ENCODE results near the gene C1orf115. TPM values are rescaled to one million over a fixed set of nuclear protein-coding genes. Genes with fewer than 3 reads are reported as not detected.

The C1orf115 gene
- total RNA-seq, 1 donor from 2014 or later, result 1.7 TPM

- DNase-seq (ENCODE audit: low spot score in 2 of 2, unreplicated experiment in 2 of 2), result no peak
- TF ChIP-seq, protein P1, sequence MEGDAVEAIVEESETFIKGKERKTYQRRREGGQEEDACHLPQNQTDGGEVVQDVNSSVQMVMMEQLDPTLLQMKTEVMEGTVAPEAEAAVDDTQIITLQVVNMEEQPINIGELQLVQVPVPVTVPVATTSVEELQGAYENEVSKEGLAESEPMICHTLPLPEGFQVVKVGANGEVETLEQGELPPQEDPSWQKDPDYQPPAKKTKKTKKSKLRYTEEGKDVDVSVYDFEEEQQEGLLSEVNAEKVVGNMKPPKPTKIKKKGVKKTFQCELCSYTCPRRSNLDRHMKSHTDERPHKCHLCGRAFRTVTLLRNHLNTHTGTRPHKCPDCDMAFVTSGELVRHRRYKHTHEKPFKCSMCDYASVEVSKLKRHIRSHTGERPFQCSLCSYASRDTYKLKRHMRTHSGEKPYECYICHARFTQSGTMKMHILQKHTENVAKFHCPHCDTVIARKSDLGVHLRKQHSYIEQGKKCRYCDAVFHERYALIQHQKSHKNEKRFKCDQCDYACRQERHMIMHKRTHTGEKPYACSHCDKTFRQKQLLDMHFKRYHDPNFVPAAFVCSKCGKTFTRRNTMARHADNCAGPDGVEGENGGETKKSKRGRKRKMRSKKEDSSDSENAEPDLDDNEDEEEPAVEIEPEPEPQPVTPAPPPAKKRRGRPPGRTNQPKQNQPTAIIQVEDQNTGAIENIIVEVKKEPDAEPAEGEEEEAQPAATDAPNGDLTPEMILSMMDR (IDR thresholded peaks at IDR 0.05; ENCODE audit: unreplicated experiment), result no peak
- Mint-ChIP-seq H3K36me3 (no peaks in the 10 kb centered on the region), H3K27ac (no peak overlapping the region), H3K9me3 (no peaks in the 10 kb centered on the region), H3K4me1 (no peaks in the 10 kb centered on the region), H3K4me3 (no peak overlapping the region), H3K27me3 (ENCODE audit: low read depth) (no peaks in the 10 kb centered on the region)
Observed at GRCh38 chr1:220706480-220706879, 16.3 kb downstream of the C1orf115 start.

DNA sequence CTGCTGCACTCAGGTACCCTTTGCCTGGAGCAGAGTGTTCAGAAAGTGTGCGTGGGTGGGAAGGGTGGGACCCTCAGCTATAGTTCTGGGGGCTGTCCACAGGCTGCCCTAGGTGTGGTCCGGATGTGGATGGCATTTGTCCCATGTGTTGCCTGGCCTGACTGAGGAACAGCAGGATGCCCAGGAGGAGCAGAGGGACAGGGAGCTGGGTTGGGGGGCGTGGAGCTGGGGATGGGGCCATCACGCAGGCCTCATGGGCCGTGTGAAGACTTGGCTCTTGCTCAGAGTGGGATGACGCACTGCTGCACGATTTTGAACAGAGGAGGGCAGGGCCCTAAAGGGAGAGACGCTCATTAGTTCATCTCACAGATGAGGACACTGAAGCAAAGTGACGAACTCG is 17.0 kb downstream of the C1orf115 start:
- TF ChIP-seq, protein P1 (IDR thresholded peaks at IDR 0.05; ENCODE audit: unreplicated experiment), result no peak
- Mint-ChIP-seq H3K27me3 (ENCODE audit: low read depth) (no peaks in the 10 kb centered on the region), H3K27ac (no peak overlapping the region), H3K4me3 (no peak overlapping the region), H3K36me3 (no peaks in the 10 kb centered on the region), H3K9me3 (no peaks in the 10 kb centered on the region), H3K4me1 (no peaks in the 10 kb centered on the region)
- no peak for DNase-seq (ENCODE audit: low spot score in 2 of 2, unreplicated experiment in 2 of 2)

DNA sequence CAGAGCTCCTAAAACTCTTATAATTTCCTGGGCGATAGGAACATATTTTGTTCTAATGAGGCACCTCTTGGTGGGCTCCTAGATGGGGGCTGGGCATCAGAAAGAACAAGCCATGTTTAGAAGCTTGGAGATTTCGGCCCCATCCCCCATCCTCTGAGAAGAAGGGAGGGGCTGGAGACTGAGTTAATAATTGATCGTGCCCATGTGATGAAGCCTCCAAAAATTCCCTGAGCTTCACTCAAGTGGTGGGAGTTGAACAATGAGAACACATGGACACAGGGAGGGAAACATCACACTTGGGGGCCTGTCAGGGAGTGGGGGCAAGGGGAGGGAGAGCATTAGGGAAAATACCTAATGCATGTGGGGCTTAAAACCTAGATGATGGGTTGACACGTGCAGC is 18.1 kb downstream of the C1orf115 start:
- no peak for DNase-seq (ENCODE audit: low spot score in 2 of 2, unreplicated experiment in 2 of 2)
- Mint-ChIP-seq H3K4me3 (no peak overlapping the region), H3K9me3 (no peaks in the 10 kb centered on the region), H3K36me3 (no peaks in the 10 kb centered on the region), H3K27me3 (ENCODE audit: low read depth) (no peaks in the 10 kb centered on the region), H3K27ac (no peak overlapping the region), H3K4me1 (no peaks in the 10 kb centered on the region)
- TF ChIP-seq, protein P1 (IDR thresholded peaks at IDR 0.05; ENCODE audit: unreplicated experiment), result no peak

GRCh38 chr1:220708936-220709801 is 19.0 kb downstream of the C1orf115 start:
- Mint-ChIP-seq H3K27me3 (ENCODE audit: low read depth) (no peaks in the 10 kb centered on the region), H3K4me1 (no peaks in the 10 kb centered on the region)

DNA sequence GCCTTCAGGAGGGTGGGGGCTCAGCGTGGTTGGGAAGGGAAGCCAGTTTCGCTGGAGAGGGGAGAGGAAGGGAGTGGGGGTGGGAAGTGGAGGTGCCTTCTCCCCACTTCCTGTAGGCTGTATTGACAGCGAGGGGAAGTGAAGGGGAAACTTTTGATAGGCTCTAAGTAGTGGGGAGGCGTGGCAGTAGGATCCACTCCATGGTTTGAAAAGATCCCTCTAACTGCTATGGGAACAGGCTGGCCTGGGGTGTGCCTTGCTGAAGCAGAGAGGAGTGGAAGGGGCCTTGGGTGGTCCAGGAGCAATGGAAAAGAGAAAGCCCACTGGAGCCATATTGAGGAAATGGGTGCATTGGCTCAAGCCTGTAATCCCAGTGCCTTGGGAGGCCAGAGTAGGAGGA is 20.2 kb downstream of the C1orf115 start:
- TF ChIP-seq, protein P1 (IDR thresholded peaks at IDR 0.05; ENCODE audit: unreplicated experiment), result no peak
- H3K27me3 Mint-ChIP-seq (ENCODE audit: low read depth), result no peaks in the 10 kb centered on the region
- peaks cover 11% of the 10 kb centered on the region for H3K9me3 Mint-ChIP-seq
- no peak overlapping the region for H3K4me3 Mint-ChIP-seq
- H3K4me1 Mint-ChIP-seq, result no peaks in the 10 kb centered on the region
- DNase-seq (ENCODE audit: low spot score in 2 of 2, unreplicated experiment in 2 of 2), result no peak
- H3K36me3 Mint-ChIP-seq, result no peaks in the 10 kb centered on the region
- no peak overlapping the region for H3K27ac Mint-ChIP-seq

More at GRCh38 chr1:220708936-220709801, 19.0 kb downstream of the C1orf115 start:
- TF ChIP-seq, protein P1 (IDR thresholded peaks at IDR 0.05; ENCODE audit: unreplicated experiment), result no peak
- H3K9me3 Mint-ChIP-seq, result no peaks in the 10 kb centered on the region
- H3K36me3 Mint-ChIP-seq, result no peaks in the 10 kb centered on the region
- DNase-seq (ENCODE audit: low spot score in 2 of 2, unreplicated experiment in 2 of 2), result no peak
- no peak overlapping the region for H3K27ac Mint-ChIP-seq
- no peak overlapping the region for H3K4me3 Mint-ChIP-seq
